NT2/D1 (cell line): ENCODE results near the gene ZNF777.
"Not testable (repeated sequence)": the region's sequence is repeated elsewhere in the genome, so short reads cannot be mapped to it uniquely, and the experiment has no call there.

Source experiments
- DNase-seq: peaks from one replicate; pipeline ENCODE4 v3.0.0-alpha.2; 2011; ENCODE audit warnings: low read depth, low spot score
- H3K27me3 ChIP-seq: 2 replicates; pipeline ENCODE4 v1.6.0; 2011; ENCODE audit warnings: mild to moderate bottlenecking; ENCODE audit not compliant: insufficient read length, insufficient read depth
- H3K36me3 ChIP-seq: 2 replicates; pipeline ENCODE4 v1.6.1; 2011; ENCODE audit warnings: mild to moderate bottlenecking, low read length, mixed read lengths; ENCODE audit not compliant: insufficient read depth, insufficient read length
- H3K4me1 ChIP-seq: 2 replicates; pipeline ENCODE4 v1.5.1; 2011; ENCODE audit not compliant: insufficient read depth, insufficient read length
- H3K4me3 ChIP-seq: 2 replicates; pipeline ENCODE4 v1.5.1; 2011; ENCODE audit warnings: low read depth; ENCODE audit not compliant: insufficient read length
- H3K9ac ChIP-seq: 2 replicates; pipeline ENCODE4 v1.6.0; 2011; ENCODE audit warnings: low read depth; ENCODE audit not compliant: insufficient read length
- H3K9me3 ChIP-seq: 2 replicates; pipeline ENCODE4 v1.5.1; 2011; ENCODE audit warnings: mild to moderate bottlenecking, low read length; ENCODE audit not compliant: insufficient read depth
- SUZ12 ChIP-seq: IDR thresholded peaks from 2 replicates; pipeline ENCODE4 v1.6.1; 2011; ENCODE audit not compliant: insufficient read length, insufficient read depth; ENCODE audit errors: extremely low read depth
- YY1 ChIP-seq: IDR thresholded peaks from 2 replicates; pipeline ENCODE4 v1.6.1; 2011; ENCODE audit not compliant: insufficient read length, insufficient read depth
- ZNF274 ChIP-seq: IDR thresholded peaks from 2 replicates; pipeline ENCODE4 v1.6.1; 2011; ENCODE audit warnings: mild to moderate bottlenecking, low read depth, low read length

Gene ZNF777

DNA sequence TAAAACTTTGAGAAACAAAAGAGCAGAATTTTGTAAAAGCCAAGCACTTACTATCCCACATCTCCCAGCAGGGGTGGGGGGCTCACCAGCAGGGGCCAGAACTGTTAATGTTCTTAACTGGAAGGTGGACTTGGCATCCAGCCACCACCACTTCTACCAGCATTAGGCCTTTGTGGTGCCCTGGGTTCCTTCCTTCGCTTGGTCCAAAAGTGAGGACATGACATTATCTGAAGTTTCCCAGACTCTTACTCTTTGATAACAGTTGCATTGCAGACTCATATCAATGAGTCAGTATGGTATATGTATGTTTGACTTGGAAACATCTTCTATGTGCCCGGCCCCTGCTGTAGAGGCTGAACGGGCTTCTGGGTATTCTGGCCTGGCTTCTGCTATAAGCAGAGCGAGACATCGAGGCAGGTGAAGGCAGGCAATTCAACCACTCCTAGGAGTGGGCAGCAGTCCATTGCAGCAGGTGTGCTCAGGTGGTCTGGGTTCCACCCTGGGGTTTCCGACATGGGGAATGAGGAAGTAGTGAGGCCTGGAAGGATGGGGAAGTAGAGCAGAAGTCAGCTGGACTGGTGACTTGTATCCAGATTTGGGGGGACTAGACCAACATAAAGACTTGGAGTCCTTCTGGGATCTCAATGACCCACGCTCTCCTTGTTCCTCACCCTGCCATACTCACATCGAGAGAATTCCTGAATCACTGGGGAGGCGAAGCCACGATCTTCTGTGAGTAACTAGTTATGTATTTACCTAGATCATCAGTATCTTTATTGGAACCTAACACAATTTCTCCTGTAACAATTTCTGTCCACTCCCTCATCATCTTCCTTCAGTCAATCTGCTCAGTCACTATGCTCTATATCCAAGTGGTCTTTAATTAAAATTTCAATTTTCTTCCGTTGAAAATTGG, 4.1 kb downstream of the ZNF777 start:
- no peak overlapping the region for H3K9ac ChIP-seq
- peaks cover 2% of the 10 kb centered on the region for H3K4me1 ChIP-seq
- no peak overlapping the region for H3K4me3 ChIP-seq
- no peak for DNase-seq
- no peak for TF ChIP-seq YY1
- TF ChIP-seq SUZ12 = no peak
- no peaks in the 10 kb centered on the region for H3K9me3 ChIP-seq
- peaks cover 10% of the 10 kb centered on the region for H3K27me3 ChIP-seq
- peaks cover 44% of the 10 kb centered on the region for H3K36me3 ChIP-seq

DNA sequence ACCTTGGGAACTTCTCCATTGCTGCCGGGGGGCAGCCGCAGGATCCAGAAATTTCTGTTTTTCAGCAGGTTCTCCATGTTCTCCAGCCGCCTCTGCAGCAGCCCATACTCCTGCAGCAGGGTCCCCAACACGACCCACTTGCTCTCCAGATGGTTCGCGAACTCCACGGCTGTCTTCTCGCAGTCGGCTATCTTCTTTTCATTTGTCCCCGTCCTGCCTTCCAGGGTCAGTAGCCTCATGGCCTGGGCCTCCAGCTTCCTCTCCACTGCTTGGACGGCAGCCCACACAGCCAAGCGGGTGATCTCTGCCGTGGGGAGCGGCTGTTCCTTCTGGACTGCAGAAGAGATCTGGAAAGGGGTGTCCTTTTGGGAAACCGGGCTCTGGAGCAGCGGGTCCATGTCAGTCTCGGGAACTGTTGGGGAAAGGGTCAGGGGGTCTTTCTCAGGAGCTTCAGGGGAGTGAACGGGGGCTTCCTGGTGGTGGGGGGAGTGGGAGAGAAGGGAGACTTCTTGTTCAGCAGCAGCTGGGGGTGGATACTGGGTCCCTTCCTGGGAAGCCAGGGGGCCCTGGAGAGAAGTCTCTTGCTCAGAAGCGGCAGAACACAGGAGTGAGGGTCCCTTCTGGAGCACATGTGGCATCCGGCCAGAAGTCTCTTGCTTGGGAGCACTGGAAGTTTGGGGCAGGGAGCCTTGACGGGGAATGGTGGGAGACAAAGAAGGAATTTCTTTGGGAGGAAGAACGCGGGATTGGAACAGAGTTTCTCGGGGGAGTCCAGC, 5.5 kb downstream of the ZNF777 start:
- no peaks in the 10 kb centered on the region for H3K9me3 ChIP-seq
- peaks cover 52% of the 10 kb centered on the region for H3K36me3 ChIP-seq
- peaks cover 2% of the 10 kb centered on the region for H3K4me1 ChIP-seq
- TF ChIP-seq ZNF274 (no peak), SUZ12 (no peak), YY1 (no peak)
- no peak for DNase-seq
- H3K27me3 ChIP-seq = peaks cover 10% of the 10 kb centered on the region
- no peak overlapping the region for H3K9ac ChIP-seq
- no peak overlapping the region for H3K4me3 ChIP-seq

DNA sequence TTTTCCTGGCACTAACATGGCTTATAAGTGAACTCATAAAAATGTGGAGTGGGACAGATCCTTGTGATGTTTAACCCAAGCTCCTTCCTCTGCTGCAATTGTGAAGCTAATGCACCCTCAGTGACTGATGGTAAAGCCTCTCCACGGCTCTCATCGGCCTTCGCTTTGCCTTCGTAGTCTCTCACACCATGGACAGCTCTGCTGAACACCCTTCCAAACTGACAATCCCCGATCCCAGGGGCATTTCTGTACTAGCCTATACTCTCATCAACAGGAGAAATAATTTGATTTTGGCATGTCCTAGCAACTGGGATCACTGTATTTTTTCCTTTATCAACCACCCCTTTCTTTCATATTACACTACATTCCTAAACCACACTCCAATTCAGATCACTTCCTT, 6.1 kb downstream of the ZNF777 start:
- Histone ChIP-seq H3K9ac (no peak overlapping the region), H3K4me1 (peaks cover 2% of the 10 kb centered on the region), H3K36me3 (peaks cover 59% of the 10 kb centered on the region), H3K4me3 (no peak overlapping the region), H3K9me3 (no peaks in the 10 kb centered on the region), H3K27me3 (peaks cover 10% of the 10 kb centered on the region)
- no peak for DNase-seq
- TF ChIP-seq YY1 (no peak), SUZ12 (no peak), ZNF274 (no peak)

DNA sequence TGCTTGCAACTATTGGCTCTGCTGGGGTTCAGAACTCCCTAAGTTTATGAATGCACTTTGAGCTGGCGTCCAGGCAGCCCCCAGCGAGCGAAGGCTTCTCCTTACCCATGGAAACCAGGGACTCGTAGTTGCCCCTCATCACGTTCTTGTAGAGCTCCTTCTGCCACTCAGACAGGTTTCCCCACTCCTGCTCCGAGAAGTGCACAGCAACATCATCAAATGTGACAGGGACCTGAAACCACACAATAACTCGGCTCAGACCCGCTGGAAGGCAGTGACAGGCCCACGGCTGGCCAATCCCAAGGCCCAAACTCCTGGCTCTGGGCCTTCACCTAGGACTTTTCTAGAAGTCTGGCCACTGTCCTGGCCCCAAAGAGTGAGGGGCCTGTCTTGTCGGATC, 6.9 kb downstream of the ZNF777 start:
- Histone ChIP-seq H3K4me1 (peaks cover 2% of the 10 kb centered on the region), H3K9ac (no peak overlapping the region), H3K27me3 (peaks cover 4% of the 10 kb centered on the region), H3K36me3 (peaks cover 66% of the 10 kb centered on the region), H3K9me3 (no peaks in the 10 kb centered on the region), H3K4me3 (no peak overlapping the region)
- DNase-seq = no peak
- TF ChIP-seq YY1 = no peak
- no peak for TF ChIP-seq ZNF274
- TF ChIP-seq SUZ12 = no peak

DNA sequence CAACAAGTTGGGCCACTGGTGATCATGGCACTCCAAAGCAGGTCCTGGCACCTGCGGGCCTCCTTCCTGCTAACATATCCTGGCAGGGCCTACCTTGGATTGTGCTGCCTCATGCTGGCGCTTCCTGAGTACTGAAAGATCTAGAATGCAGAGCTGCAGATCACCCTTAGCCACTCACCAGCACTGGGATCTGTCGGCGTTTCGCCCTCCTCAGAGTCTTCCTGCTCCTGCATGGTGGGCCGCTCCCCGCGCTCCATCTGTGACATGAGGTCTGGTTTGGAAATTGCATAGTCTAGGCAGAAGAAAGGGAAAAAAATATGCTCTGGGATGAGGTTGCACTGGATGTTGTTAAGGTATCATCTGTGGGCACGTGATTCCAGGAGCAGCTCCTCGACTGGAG, 10.0 kb downstream of the ZNF777 start:
- Histone ChIP-seq H3K4me3 (no peak overlapping the region), H3K4me1 (no peaks in the 10 kb centered on the region), H3K27me3 (no peaks in the 10 kb centered on the region), H3K36me3 (peaks cover 71% of the 10 kb centered on the region), H3K9me3 (no peaks in the 10 kb centered on the region), H3K9ac (no peak overlapping the region)
- no peak for DNase-seq
- TF ChIP-seq YY1 (no peak), SUZ12 (no peak), ZNF274 (no peak)

DNA sequence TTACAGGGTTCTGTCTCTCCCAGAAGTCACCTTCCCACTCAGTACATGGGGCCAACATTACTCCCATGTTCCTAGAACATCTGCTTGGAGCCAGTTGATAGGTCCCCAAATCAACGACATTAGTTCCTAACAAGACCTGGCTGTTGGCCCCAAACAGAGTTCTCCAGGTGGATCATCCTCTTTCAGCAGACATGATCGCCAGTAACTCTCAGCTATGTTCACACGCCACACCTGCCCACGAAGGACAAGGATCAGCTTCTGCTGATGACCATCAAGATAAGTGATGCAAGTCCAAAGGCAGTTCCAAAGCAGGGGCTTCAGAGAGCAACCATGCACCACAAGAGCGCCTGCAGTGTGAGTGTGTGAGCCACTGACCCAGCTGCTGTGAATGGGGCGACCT, 11.0 kb downstream of the ZNF777 start:
- H3K27me3 ChIP-seq = no peaks in the 10 kb centered on the region
- no peak overlapping the region for H3K9ac ChIP-seq
- H3K4me3 ChIP-seq = no peak overlapping the region
- no peak for DNase-seq
- no peaks in the 10 kb centered on the region for H3K9me3 ChIP-seq
- no peak for TF ChIP-seq ZNF274
- TF ChIP-seq YY1 = no peak
- no peak for TF ChIP-seq SUZ12
- peaks cover 65% of the 10 kb centered on the region for H3K36me3 ChIP-seq
- no peaks in the 10 kb centered on the region for H3K4me1 ChIP-seq

DNA sequence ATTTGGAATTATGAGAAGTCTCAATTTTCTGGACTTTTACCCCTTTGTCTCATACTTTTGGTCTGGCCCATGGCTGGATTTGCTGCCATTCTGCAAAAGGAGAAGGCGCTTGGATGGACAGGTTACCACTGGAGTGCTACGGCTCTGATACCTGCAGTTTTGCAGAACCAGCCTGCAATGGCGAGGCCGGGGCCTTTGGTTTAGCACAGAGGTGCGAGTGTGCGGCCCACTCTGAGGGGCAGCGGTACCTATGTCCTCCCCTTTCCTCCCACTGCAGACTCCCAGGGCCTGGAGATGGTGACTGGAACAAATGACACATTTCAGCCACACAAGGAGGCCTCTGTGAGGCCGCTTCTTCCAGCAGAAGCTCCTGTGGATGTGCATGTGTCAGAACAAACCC, 11.9 kb downstream of the ZNF777 start:
- TF ChIP-seq YY1 (no peak), ZNF274 (no peak), SUZ12 (no peak)
- Histone ChIP-seq H3K27me3 (no peaks in the 10 kb centered on the region), H3K4me1 (no peaks in the 10 kb centered on the region), H3K36me3 (peaks cover 56% of the 10 kb centered on the region), H3K9me3 (no peaks in the 10 kb centered on the region), H3K9ac (no peak overlapping the region), H3K4me3 (no peak overlapping the region)
- no peak for DNase-seq

DNA sequence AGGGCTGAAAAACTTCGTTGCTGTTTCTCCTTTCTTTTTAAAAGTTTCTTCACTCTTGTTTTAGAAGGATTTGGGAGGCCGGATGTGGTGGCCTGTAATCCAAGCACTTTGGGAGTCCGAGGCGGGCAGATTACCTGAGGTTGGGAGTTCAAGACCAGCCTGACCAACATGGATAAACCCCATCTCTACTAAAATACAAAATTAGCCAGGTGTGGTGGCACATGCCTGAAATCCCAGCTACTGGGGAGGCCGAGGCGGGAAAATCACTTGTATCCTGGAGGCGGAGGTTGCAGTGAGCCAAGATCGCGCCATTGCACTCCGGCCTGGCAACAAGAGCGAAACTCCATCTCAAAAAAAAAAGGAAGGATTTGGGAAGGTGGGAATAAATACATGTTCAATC, 14.8 kb downstream of the ZNF777 start:
- DNase-seq, H3K27me3 ChIP-seq, H3K9ac ChIP-seq, H3K4me3 ChIP-seq, H3K4me1 ChIP-seq, H3K9me3 ChIP-seq: not testable (repeated sequence)
- peaks cover 41% of the 10 kb centered on the region for H3K36me3 ChIP-seq
